Neuronal stem cell (in vitro differentiated cells): ENCODE results near the gene DDX56.

ENCODE experiments used
- DNase-seq: peaks from one replicate; pipeline ENCODE4 v3.0.0-alpha.2; 2013; ENCODE audit warnings: low spot score
- H2AFZ ChIP-seq: one replicate; pipeline ENCODE4 v1.6.1; 2013; ENCODE audit warnings: mild to moderate bottlenecking, low read length, inconsistent platforms
- H2AK5ac ChIP-seq: 2 replicates; pipeline ENCODE4 v1.6.1; 2013; ENCODE audit warnings: low read depth, mild to moderate bottlenecking, inconsistent platforms, low read length, moderate library complexity, mixed read lengths
- H2BK120ac ChIP-seq: 2 replicates; pipeline ENCODE4 v1.6.1; 2013; ENCODE audit warnings: low read depth, mild to moderate bottlenecking, inconsistent platforms, low read length, moderate library complexity, mixed read lengths
- H2BK12ac ChIP-seq: one replicate; pipeline ENCODE4 v1.6.1; 2013; ENCODE audit warnings: low read length, inconsistent platforms
- H2BK15ac ChIP-seq: 2 replicates; pipeline ENCODE4 v1.6.1; 2013; ENCODE audit warnings: mild to moderate bottlenecking, low read length, inconsistent platforms, mixed read lengths
- H2BK5ac ChIP-seq: one replicate; pipeline ENCODE4 v1.6.1; 2013; ENCODE audit warnings: inconsistent platforms, mild to moderate bottlenecking, low read length, moderate library complexity
- H3K14ac ChIP-seq: one replicate; pipeline ENCODE4 v1.6.1; 2013; ENCODE audit warnings: low read length, inconsistent platforms
- H3K18ac ChIP-seq: 2 replicates; pipeline ENCODE4 v1.6.1; 2013; ENCODE audit warnings: low read length, inconsistent platforms
- H3K23ac ChIP-seq: 2 replicates; pipeline ENCODE4 v1.6.1; 2013; ENCODE audit warnings: low read depth, mild to moderate bottlenecking, mixed read lengths, low read length, inconsistent platforms; ENCODE audit not compliant: poor library complexity
- H3K27ac ChIP-seq: replicated peaks from 3 replicates; pipeline ENCODE4 v1.5.1; 2013; ENCODE audit warnings: low read length, inconsistent platforms
- H3K27me3 ChIP-seq, 3 experiments: 2 replicates each; pipeline ENCODE4 v1.6.1; 2013; ENCODE audit warnings: low read length in 3 of 3, mild to moderate bottlenecking in 2 of 3, inconsistent platforms in 1 of 3, low read depth in 1 of 3, mixed read lengths in 1 of 3, moderate library complexity in 1 of 3; ENCODE audit not compliant: control insufficient read depth in 3 of 3, insufficient read depth in 3 of 3
- H3K36me3 ChIP-seq, 2 donors: replicated peaks in 1 of 2; 2 replicates each; pipeline ENCODE4 v1.6.1; 2013; ENCODE audit warnings: low read length in 2 of 2; ENCODE audit not compliant: control insufficient read depth in 2 of 2, insufficient read depth in 2 of 2
- H3K4ac ChIP-seq: 2 replicates; pipeline ENCODE4 v1.6.1; 2013; ENCODE audit warnings: inconsistent platforms, mild to moderate bottlenecking, low read length, moderate library complexity
- H3K4me1 ChIP-seq, 2 donors: 1 replicate in 1 of 2; 2 replicates in 1 of 2; pipeline ENCODE4 v1.6.1; 2013; ENCODE audit warnings: low read length in 2 of 2, low read depth in 1 of 2; ENCODE audit not compliant: control insufficient read depth in 2 of 2, insufficient read depth in 1 of 2
- H3K4me2 ChIP-seq: one replicate; pipeline ENCODE4 v1.6.1; 2013; ENCODE audit warnings: mild to moderate bottlenecking, low read length, inconsistent platforms; ENCODE audit not compliant: insufficient read depth, poor library complexity, severe bottlenecking
- H3K4me3 ChIP-seq, 2 donors: 2 replicates each; pipeline ENCODE4 v1.5.1; 2013; ENCODE audit warnings: low read length in 2 of 2, mild to moderate bottlenecking in 2 of 2, inconsistent platforms in 1 of 2, moderate library complexity in 1 of 2
- H3K79me1 ChIP-seq: one replicate; pipeline ENCODE4 v1.6.1; 2013; ENCODE audit warnings: low read depth, mild to moderate bottlenecking, inconsistent platforms, low read length, moderate library complexity
- H3K9ac ChIP-seq: one replicate; pipeline ENCODE4 v1.6.1; 2013; ENCODE audit warnings: mild to moderate bottlenecking, low read depth, low read length, inconsistent platforms; ENCODE audit not compliant: poor library complexity
- H3K9me3 ChIP-seq, 2 donors: replicated peaks in 1 of 2; 2 replicates each; pipeline versions ENCODE3 to v1.6.1; 2013; ENCODE audit warnings: low read length in 2 of 2, mild to moderate bottlenecking in 2 of 2, inconsistent platforms in 1 of 2, low read depth in 1 of 2, mixed read lengths in 1 of 2, moderate library complexity in 1 of 2; ENCODE audit not compliant: control insufficient read depth in 2 of 2, insufficient read depth in 1 of 2
- H4K8ac ChIP-seq: one replicate; pipeline ENCODE4 v1.6.1; 2013; ENCODE audit warnings: low read depth, mild to moderate bottlenecking, inconsistent platforms, low read length, moderate library complexity
- H4K91ac ChIP-seq: one replicate; pipeline ENCODE4 v1.6.1; 2013; ENCODE audit warnings: low read length, low read depth, mild to moderate bottlenecking, inconsistent platforms; ENCODE audit not compliant: poor library complexity
- WGBS, 2 donors: extraction: QIAGEN DNeasy Blood & Tissue Kit; methylation state at CpG; one replicate each; pipeline ENCODE4 v1.1.7; 2013; ENCODE audit warnings: missing lambda C conversion rate in 2 of 2, mixed read lengths in 1 of 2; ENCODE audit not compliant: insufficient read length in 2 of 2, insufficient replicate concordance in 1 of 2; ENCODE audit errors: extremely low coverage in 2 of 2; 5-methylcytosine and 5-hydroxymethylcytosine counted together

The DDX56 gene

DNA sequence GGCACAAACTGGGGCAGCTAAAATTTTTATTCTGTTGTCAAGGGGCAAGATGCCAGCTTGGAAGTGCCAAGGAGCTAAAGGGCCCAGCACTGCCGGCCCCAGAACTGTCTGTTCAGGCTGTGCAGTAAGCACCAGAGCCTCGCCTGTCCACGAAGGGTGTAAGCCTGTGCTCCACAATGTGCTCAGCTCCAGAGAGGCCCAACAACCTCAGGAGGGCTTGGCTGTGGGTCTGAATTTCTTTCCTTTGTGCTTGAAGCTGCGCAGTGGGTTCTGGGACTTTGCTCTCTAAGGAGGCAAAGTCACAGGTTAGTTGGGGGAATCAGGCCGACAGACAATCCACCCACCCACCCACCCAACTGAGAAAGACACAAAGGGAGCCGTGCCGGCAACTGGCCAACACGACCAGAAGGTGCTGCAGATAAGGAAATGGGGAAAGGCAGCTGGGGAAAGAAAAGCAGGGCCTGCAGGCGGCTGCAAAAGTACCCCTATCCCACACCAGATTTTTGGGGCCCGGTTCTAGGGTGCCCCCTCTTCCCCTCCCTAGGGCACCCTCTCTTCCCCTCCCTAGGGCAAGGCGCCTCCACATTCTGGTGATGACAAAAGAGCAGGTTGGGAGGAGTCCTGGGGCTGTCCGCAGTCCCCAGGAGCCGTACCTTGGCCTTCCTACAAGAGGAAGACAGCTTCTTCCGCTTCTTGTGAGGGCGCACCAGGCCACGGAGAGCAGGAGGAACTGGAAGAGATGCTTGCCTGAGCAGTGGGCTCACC lies 7.7 kb downstream of the DDX56 start:
- H3K18ac ChIP-seq, result no peak overlapping the region
- H2BK5ac ChIP-seq, result no peak overlapping the region
- H3K36me3 ChIP-seq, result peaks cover 59 to 75% of the 10 kb centered on the region in 2 donors
- no peak overlapping the region for H3K4me2 ChIP-seq
- peaks cover 0 to 1% of the 10 kb centered on the region in 2 donors for H3K4me1 ChIP-seq
- peaks cover 0 to 5% of the 10 kb centered on the region in 2 donors for H3K9me3 ChIP-seq
- no CpG with 5 or more reads among the region's 16 CpGs for WGBS, 2 donors
- H3K4me3 ChIP-seq, result no peak overlapping the region
- H3K27ac ChIP-seq, result peak overlapping the region; percentile 37
- H4K8ac ChIP-seq, result no peak overlapping the region
- H3K23ac ChIP-seq, result no peak overlapping the region
- DNase-seq, result no peak
- H4K91ac ChIP-seq, result no peak overlapping the region
- no peak overlapping the region for H2AFZ ChIP-seq
- H2BK12ac ChIP-seq, result no peak overlapping the region
- H3K9ac ChIP-seq, result no peak overlapping the region
- H3K27me3 ChIP-seq, result no peaks in the 10 kb centered on the region
- H3K14ac ChIP-seq, result no peak overlapping the region
- H2AK5ac ChIP-seq, result no peak overlapping the region
- H2BK15ac ChIP-seq, result no peak overlapping the region
- H3K4ac ChIP-seq, result no peak overlapping the region
- H3K79me1 ChIP-seq, result peaks cover 2% of the 10 kb centered on the region
- H2BK120ac ChIP-seq, result no peak overlapping the region

DNA sequence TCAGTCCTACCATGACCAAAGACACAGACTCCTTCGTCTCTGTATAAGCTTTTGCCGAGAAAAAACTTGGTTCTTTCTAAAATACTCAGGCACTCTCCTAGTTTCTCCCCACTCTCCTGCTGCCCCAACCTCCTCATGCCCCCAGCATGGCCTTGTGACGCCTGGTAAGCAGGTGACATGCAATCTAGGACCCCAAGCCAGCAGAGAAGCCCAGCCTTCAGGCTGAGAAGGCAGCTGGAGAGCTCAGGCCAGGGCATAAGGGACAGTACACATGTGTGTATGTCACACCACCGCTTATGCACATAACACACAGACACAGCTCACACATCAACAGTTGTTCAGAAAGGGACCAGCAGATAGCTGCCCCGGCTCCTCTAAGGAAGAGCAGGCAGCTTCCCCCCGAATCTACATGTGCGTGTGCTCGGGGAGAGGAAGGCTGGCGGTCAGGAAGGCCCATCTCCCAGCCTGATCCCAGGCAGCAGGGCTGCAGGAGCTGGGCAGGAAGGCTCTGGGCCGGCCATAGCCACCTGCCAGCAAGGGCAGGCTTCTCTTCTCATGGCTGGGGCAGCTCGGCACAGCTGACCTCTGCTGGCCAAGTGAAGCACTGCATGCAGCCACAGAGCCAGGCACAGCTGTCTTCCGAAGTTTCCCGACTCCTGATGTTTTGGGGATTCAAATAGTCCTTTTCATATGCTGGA lies 8.5 kb downstream of the DDX56 start:
- peaks cover 0 to 1% of the 10 kb centered on the region in 2 donors for H3K4me1 ChIP-seq
- no peak overlapping the region for H3K23ac ChIP-seq
- no CpG with 5 or more reads among the region's 13 CpGs for WGBS, 2 donors
- H2AK5ac ChIP-seq, result no peak overlapping the region
- H3K36me3 ChIP-seq, result peaks cover 53 to 69% of the 10 kb centered on the region in 2 donors
- H3K27me3 ChIP-seq, result no peaks in the 10 kb centered on the region
- H3K4me2 ChIP-seq, result no peak overlapping the region
- no peak overlapping the region for H3K18ac ChIP-seq
- H3K9me3 ChIP-seq, result peaks cover 0 to 5% of the 10 kb centered on the region in 2 donors
- no peak overlapping the region for H3K4ac ChIP-seq
- H3K27ac ChIP-seq, result no peak overlapping the region
- no peak overlapping the region for H2AFZ ChIP-seq
- H4K8ac ChIP-seq, result no peak overlapping the region
- no peak overlapping the region for H4K91ac ChIP-seq
- no peak overlapping the region for H2BK15ac ChIP-seq
- peaks cover 2% of the 10 kb centered on the region for H3K79me1 ChIP-seq
- H3K9ac ChIP-seq, result no peak overlapping the region
- no peak overlapping the region for H2BK12ac ChIP-seq
- DNase-seq, result peak; percentile 37
- no peak overlapping the region for H2BK5ac ChIP-seq
- H2BK120ac ChIP-seq, result no peak overlapping the region
- H3K4me3 ChIP-seq, result peak overlapping the region in 1 of 2 donors; percentile 43
- H3K14ac ChIP-seq, result no peak overlapping the region

DNA sequence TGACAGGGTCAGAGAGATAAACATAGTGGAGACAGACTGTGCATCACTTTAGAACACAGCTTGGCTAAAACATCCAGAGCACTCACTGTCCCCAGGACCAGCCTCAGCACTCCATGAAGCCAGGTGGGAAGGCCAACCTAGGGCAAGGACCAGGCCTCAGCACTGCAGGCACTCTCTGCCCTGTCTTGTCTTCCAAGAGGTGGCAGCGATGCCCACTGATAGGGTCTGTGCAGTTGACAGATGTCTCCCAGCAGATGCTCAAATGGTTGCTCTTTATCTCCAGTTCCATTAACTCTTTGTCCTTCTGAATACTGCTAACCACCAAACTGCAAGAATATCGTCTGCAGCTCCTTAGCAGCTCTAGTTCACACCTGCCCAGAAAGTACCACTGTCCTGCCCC lies 9.1 kb downstream of the DDX56 start:
- Histone ChIP-seq H3K4me3 (no peak overlapping the region), H4K91ac (no peak overlapping the region), H3K9ac (no peak overlapping the region), H3K4me2 (no peak overlapping the region), H2BK120ac (no peak overlapping the region), H3K4ac (no peak overlapping the region), H2BK5ac (no peak overlapping the region), H4K8ac (no peak overlapping the region), H2AFZ (no peak overlapping the region), H3K36me3 (peaks cover 47 to 63% of the 10 kb centered on the region in 2 donors), H2BK12ac (no peak overlapping the region), H2BK15ac (no peak overlapping the region), H3K14ac (no peak overlapping the region), H3K27me3 (no peaks in the 10 kb centered on the region), H3K9me3 (peaks cover 0 to 5% of the 10 kb centered on the region in 2 donors), H2AK5ac (no peak overlapping the region), H3K27ac (no peak overlapping the region), H3K18ac (no peak overlapping the region), H3K4me1 (peaks cover 0 to 1% of the 10 kb centered on the region in 2 donors), H3K79me1 (no peaks in the 10 kb centered on the region), H3K23ac (no peak overlapping the region)
- no peak for DNase-seq
- WGBS, 2 donors, result no CpG with 5 or more reads among the region's 2 CpGs

DNA sequence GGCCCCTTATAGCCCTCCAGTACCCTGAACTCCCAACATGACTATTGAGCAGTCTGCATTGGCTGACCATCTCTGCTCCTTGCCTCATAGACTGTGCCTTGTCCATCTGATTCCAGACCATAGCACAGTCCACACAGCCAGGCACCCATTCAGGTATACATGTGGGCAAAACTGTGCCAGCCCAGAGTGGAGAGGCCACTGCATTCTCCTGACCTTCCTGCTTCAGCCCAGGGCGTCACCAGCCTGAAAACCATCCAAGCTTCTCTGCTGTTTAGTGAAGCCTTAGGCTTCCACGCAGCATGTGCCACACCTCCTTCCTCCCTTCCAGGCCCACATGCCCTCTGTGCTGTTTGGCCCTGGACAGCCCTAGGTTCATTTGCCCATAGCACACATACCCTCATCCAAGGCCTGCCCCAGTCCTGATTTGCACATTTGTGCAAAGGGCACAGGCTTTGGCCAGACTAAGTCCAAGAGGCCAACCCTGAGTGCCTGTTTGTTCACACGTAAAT lies 10.5 kb downstream of the DDX56 start:
- Histone ChIP-seq H4K91ac (no peak overlapping the region), H2BK12ac (no peak overlapping the region)
- no CpG with 5 or more reads among the region's 3 CpGs for WGBS, 2 donors

More for the DNA sequence above, 10.5 kb downstream of the DDX56 start:
- H3K79me1 ChIP-seq, result no peaks in the 10 kb centered on the region
- peaks cover 0 to 5% of the 10 kb centered on the region in 2 donors for H3K9me3 ChIP-seq
- H3K18ac ChIP-seq, result no peak overlapping the region
- H2BK120ac ChIP-seq, result no peak overlapping the region
- H3K9ac ChIP-seq, result peak overlapping the region; percentile 27
- peaks cover 0 to 1% of the 10 kb centered on the region in 2 donors for H3K4me1 ChIP-seq
- H3K36me3 ChIP-seq, result peaks cover 33 to 49% of the 10 kb centered on the region in 2 donors
- peak overlapping the region in 1 of 2 donors; percentile 22 for H3K4me3 ChIP-seq
- H2AK5ac ChIP-seq, result peak overlapping the region; percentile 66
- no peak overlapping the region for H2AFZ ChIP-seq
- H2BK15ac ChIP-seq, result no peak overlapping the region
- no peak overlapping the region for H3K27ac ChIP-seq
- H3K14ac ChIP-seq, result peak overlapping the region; percentile 72
- H3K4me2 ChIP-seq, result no peak overlapping the region
- no peaks in the 10 kb centered on the region for H3K27me3 ChIP-seq
- no peak for DNase-seq
- H3K4ac ChIP-seq, result no peak overlapping the region
- no peak overlapping the region for H4K8ac ChIP-seq
- no peak overlapping the region for H3K23ac ChIP-seq
- no peak overlapping the region for H2BK5ac ChIP-seq
